GM08714 (cell line): ENCODE measurements around the gene PHACTR1.
A peak's percentile ranks its signal among the peaks of the same experiment; 100 is the strongest.

ENCODE experiments used
- H3K4me3 ChIP-seq: fragments of 200-500 bp; sonication (Bioruptor generic); 2 replicates; pipeline ENCODE4 v1.5.1; 2014; ENCODE audit warnings: mild to moderate bottlenecking, low read length, inconsistent platforms
- ZNF274 ChIP-seq: IDR thresholded peaks from 2 replicates; pipeline ENCODE4 v1.6.1; 2012; ENCODE audit warnings: mild to moderate bottlenecking, low read depth, low read length

Gene PHACTR1

DNA sequence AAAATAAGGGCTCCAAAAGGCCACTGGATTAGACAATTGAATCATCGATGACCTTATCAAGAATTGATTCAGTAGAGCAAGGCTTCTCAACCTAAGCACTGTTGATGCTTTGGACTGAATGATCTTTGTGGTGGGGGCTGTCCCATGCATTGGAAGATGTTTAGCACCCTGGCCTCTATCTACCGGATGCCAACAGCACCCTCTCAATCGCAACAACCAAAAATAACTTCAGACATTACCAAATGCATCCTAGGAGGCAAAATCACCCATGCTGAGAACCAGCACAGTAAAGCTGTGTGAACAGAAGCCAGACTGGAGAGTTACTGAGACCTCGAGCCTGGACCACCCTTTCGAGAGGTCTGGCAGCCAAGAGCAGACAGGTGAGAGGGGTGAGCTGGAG lies 544.3 kb downstream of the PHACTR1 start:
- no peak for TF ChIP-seq ZNF274
- peak overlapping the region; percentile 19; the same call in 1 of the 2 replicates for H3K4me3 ChIP-seq

GRCh38 chr6:13261464-13261994 lies 545.0 kb downstream of the PHACTR1 start:
- TF ChIP-seq ZNF274: no peak
- peak overlapping the region; percentile 46; the same call in 1 of the 2 replicates for H3K4me3 ChIP-seq

DNA sequence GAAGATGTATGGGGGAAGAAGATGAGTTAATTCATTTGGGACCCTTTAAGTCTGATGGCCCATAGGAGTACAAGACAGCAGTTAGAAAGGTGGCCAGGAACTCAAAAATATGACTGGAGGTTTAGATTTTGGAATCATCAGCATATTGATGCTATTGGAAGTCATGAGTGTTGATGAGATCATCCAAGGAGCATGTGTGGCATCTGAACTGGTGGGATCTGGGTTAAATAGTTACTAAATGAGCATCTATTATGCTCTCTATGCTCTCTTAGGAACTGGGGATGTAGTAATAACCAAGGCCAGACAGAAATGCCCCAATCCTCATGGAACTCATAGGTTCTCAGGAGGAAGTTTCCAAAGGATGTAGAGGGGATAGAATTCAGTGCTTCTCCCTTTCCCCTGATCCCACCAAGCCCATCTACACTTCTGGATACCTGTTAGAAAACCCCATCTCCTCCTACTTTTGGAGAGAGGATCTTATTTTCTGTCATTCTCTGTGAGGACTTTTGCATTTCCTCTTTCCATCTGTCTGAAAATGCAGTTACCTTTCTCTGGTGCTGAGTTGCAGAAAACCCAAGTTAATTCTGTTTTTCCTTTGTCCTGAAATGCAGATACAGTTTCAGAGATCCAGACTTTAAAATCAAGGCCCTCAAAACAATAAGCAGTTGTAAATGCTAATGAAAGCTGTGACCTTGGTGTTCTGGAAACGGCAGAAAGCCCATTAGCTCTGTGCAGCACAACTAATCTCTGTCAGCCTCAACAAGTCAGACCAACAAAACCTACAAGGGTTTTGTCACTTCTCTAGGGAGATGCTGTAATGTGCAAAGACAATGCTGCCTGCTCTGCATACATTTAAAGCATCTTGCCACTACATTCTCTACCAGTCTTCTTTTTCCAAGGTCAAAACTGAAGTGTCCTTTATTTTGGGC lies 546.0 kb downstream of the PHACTR1 start:
- peak overlapping the region; percentile 46; the same call in 1 of the 2 replicates for H3K4me3 ChIP-seq
- TF ChIP-seq ZNF274: no peak

DNA sequence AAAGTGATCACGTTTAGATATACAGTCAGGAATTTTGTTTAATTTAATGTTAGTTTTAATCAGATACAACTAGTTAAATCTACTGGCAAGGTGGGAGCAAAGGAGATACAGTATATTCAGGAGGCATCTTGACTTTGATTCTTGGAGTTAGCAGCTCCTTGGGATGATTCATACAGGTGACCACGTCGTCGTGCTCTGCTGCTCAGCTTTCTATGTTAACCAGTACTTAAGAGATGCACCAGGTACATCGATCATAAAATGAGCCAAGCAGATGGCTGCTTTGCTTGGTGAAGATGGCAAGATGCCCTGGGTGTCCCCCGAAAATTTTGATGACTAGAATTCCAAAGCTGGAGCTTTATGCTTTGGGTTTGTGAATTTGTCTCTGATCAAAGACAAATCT lies 547.1 kb downstream of the PHACTR1 start:
- no peak for TF ChIP-seq ZNF274
- no peak overlapping the region for H3K4me3 ChIP-seq

GRCh38 chr6:13267142-13267651 lies 550.6 kb downstream of the PHACTR1 start:
- no peak overlapping the region for H3K4me3 ChIP-seq
- no peak for TF ChIP-seq ZNF274

GRCh38 chr6:13268913-13269518 lies 552.4 kb downstream of the PHACTR1 start:
- TF ChIP-seq ZNF274: no peak

DNA sequence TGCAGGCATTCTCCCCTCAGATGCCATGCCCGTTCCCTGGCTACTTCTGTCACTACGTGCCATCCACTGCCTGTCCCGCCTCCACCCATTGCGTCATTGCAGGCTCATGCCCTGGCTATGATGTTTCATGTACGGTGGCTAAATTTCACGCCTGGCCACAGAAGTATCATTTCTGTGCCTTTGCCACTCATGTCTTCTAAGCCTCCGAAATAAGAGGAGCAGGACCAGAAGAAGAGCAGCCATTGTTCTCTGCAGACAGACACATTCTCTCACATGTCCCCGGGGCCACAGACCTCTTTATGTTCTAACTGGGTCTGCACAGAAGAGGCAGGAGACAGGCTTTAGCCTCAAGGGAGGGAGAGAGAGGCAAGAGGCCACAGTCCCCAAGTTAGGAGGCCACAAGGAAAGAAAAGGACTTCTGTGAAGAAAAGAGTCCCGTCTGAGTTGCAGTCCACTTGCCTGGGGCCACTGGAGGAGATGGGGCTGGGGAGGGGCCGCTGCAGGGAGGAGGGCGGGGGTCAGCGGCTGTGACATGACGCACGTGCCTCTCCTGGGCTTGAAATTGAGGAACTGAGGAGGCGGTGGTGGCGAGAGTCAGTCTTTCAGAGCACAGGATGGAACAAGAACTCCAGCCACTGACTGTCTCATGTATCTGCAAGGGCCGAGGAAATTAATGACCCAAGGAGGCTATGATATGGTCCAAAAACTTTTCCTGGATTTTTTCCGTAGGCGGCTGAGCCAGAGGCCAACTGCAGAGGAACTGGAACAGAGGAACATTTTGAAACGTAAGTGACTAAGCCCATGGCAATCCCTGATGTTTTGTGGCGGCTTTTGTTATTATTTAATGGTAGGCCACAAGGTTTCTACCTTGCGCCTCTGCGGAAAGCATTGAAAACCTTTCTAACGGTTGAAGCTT lies 555.8 kb downstream of the PHACTR1 start:
- TF ChIP-seq ZNF274: no peak
- H3K4me3 ChIP-seq: peak overlapping the region; percentile 98

More at GRCh38 chr6:13268913-13269518, 552.4 kb downstream of the PHACTR1 start:
- H3K4me3 ChIP-seq: no peak overlapping the region

DNA sequence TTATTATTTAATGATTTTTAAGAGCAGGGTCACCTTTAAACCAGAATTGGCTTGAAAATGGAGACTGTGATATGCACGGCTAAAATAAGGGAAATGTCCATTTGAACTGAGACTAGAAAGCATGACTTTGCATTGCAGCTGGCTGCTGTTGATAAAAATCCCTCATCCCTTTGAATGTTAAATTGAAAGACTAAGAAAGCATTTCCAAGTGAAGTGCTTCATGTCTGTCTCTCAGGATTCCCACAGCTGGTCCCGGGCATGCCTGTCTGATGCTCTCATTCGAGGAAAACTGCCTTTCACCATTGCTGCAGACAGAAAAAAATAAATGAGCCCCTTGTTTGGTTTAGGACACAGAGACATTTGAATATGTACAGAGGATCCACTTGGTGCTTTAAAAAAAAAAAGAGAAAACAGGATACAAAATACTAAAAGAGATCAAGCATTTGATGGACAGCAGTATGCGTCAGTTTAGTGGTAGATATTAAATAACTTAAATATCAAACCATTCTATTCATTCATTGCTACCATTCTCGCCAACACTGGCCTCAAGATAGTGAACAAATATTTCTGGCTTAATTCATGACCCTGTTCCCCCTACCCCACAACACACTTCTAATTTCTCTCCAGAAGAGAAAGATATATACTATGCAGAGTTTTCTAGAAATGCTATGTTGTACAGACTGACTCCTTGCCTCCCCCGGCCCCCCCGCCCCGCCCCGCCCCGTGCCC lies 556.8 kb downstream of the PHACTR1 start:
- peak overlapping the region; percentile 98 for H3K4me3 ChIP-seq
- no peak for TF ChIP-seq ZNF274

- peak overlapping the region; percentile 98 for H3K4me3 ChIP-seq
- no peak for TF ChIP-seq ZNF274
Measured at GRCh38 chr6:13273931-13274706, 557.6 kb downstream of the PHACTR1 start.

GRCh38 chr6:13274707-13275434 lies 558.3 kb downstream of the PHACTR1 start:
- peak overlapping the region; percentile 98 for H3K4me3 ChIP-seq
- no peak for TF ChIP-seq ZNF274

GRCh38 chr6:13275435-13275989 lies 558.9 kb downstream of the PHACTR1 start:
- TF ChIP-seq ZNF274: no peak
- peak overlapping the region; percentile 98; the same call in 1 of the 2 replicates for H3K4me3 ChIP-seq
